GM10847 (cell line): ENCODE data around the gene SYT1.

Source experiments
- POLR2A ChIP-seq: IDR thresholded peaks from 2 replicates; pipeline ENCODE4 v1.6.1; 2011; ENCODE audit not compliant: insufficient read length; ENCODE audit errors: extremely low read depth

Gene SYT1

DNA sequence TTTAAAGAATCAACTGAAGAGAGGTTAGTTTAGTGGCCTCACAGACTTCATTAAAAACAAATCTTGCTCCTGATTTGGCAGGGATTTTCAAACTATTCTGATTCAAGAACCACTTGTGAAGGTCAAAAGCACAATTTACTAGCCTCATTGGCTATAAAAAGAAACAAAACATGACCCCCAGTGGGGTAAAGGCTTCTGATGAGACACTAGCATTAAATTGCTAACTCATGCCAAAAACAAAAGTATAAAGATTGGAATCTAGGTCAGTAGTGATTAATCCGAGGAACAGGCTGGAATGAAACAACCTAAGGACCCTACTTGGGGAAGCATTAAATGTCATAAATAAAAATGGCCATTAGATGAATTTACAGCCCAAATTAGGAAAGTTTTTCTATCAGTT, 513.9 kb downstream of the SYT1 start:
- no peak for TF ChIP-seq POLR2A

DNA sequence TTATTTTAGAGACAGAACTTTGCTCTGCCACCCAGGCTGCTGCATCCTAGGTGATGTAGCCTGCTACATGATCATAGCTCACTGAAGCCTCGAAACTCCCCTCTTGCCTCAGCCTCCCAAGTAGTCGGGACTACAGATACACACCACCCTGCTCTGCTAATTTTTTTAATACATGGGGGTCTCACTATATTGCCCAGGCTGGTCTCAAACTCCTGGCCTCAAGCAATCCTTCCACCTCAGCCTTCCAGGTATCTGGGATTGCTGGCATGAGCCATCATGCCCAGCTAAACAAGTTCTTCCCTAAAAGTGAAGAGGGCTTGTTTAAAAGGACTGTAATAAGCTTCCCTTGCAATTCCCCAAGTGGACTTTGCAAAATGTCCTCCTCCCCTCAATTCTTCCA, 515.8 kb downstream of the SYT1 start:
- TF ChIP-seq POLR2A: no peak

DNA sequence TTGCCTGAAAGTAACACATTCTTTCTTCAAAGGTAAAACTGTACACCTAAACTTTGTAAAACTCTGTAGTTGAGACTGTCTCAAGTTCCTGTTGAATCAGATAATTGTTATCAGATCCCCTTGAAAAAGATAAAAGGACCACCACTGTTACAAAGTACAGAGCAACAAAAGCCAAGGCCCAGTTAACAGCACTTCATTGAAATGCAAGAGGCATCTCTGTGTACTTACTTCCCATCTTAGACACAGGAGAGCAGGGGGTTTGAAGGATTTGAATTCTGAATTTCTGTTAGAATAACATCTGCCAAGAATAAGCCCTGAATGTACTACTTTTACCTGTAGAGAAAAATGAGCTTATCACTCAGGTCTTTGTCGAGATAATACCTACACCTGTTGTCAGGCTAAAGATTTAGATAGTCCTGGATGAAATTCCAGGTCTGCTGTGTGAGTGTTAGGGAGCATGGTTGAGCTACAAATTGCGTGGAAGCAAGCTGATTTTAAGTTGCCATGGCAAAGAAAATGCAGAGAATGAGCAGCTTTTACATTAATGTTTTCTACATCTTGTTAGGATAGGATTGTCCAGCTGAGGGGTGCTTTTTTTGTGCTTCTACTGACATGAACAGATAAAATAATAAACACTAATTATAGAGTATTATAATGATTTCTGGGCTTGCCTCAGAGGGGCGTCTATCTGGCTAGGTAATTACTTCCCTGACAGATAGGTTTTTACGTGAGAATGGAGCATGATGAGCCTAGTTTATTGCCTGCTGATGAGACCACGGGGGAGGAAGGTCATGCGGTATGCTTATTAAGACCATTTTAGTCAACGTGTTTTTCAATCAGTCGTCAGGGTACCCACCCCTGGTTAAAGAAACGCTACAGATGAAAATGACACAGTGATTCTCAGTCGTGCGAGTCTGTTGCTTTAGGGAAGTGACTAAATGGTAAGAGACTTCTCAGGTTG, 517.0 kb downstream of the SYT1 start:
- TF ChIP-seq POLR2A: no peak

DNA sequence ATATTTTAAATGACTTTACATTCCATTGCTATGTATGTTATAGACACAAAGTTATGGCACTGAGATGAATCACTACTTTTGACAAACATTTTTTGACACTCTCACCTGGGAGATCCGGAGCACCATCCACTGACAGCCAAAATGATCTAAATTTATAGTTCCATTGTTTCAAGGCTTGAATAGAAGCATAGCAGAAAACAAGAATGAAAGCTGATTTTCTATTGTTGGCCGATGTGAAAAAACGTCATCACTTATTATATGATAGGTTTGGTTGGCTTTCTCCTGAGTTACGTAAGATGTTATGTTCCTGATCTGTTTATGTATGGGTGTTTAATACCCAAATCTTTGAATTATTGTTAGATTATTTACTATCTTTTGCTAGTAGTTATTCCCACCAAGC, 520.0 kb downstream of the SYT1 start:
- no peak for TF ChIP-seq POLR2A

DNA sequence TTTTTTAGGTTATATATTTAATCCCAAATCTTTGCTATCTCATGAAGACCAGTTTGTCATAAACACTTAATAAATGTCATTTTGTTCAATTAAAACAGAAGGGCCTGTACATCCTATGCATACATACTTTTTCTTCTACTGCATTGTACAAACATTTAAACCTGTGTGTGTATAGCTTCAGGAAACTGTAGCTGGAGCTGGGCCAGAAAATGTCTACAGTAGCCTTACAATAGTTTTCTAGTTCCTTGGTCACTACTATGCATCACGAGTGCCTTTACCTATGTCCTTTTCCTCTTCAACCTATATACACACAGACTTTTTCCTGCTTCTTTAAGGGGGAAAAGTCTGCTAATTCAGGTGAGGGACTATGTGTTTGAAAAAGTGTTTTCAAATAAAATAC, 523.4 kb downstream of the SYT1 start:
- TF ChIP-seq POLR2A: no peak

DNA sequence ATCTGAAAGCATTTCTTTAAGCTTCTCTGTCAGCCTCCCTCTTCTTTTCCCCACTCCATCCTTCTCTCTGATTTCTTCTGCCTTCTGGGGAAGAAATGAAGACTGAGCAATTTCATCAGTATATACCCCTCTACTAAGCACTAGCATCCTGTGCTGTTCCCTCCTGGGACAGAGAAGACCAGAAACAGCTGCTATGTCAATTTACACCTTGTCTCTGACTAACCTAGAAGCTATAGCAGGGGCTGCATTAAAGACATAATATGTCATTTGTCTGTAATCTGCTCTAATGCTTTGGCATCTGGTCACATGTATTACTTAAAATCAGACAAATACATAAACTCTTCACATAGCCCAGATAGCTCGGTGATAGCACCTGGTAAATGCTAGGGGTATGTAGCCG, 529.3 kb downstream of the SYT1 start:
- TF ChIP-seq POLR2A: no peak

DNA sequence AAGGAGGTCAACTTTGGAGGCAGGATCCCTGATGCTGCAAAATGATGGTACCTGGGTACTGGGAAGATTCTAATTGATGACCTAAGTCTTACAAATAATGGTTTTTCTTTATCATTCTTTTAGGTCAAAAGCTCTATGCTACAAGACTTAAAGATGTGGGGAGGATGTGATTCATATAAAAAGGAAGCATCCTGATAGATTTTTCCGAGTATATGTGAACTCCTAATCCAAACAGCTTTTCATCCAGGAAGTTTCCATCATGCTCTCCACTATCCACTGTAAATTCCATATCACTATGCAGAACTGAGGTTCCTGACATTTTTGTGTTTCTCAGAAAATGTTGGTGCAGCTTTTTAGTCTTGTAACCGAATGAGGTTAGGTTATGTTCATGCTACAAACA, 533.0 kb downstream of the SYT1 start:
- TF ChIP-seq POLR2A: no peak

DNA sequence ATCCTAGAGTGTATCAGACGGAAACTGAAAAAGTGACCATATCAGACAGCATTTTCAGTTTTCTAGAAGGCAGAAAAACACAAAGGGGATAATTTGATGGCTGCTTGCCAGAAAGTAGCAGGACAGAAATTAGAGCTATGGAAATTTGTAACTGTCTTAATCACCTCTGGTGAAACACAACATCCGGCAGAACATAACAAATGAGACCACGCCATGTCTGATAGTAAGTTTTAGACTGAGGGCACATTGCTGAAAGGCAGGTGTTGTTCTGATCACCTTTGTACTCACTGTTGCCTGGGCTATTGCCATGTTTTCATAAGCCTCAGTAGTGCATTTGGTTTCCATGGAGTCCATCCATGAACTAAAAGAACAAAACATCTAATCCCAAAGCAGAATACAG, 535.9 kb downstream of the SYT1 start:
- no peak for TF ChIP-seq POLR2A

DNA sequence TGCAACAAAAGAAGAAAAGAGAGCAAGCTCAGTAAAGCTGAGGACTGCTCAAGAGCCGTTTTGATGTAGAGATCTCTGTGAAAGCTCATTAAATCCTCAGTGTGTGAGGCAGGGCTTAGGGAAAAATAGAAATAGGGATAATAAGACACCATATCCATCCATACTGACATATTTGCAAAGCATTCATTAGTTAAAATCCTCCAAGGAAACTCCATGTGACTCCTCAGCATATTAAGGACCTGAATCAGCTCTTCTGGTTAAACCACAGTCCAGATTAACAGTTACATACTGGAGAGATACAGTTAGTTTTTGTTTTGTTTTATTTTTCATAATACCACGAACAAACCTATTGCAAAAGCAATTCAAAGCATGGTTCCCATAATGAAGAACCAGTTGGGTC, 538.0 kb downstream of the SYT1 start:
- no peak for TF ChIP-seq POLR2A

DNA sequence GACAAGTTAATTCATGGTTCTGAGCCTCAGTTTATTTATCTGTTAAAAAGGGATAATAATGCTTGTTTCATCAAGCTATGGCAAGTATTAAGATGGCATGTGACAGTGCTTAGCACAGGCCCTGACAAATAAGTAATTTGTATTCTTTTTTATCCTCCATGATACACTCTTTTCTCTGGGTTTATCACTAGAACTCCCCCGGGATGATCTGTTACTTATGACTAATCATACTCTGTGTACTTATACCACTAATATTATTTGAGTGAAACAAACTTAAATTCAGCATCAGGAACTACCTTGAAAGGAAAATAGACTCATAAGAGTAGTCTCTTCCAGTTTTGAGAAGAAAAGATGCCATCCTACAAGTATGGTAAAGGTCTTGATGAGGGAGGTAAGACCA, 542.4 kb downstream of the SYT1 start:
- TF ChIP-seq POLR2A: no peak

DNA sequence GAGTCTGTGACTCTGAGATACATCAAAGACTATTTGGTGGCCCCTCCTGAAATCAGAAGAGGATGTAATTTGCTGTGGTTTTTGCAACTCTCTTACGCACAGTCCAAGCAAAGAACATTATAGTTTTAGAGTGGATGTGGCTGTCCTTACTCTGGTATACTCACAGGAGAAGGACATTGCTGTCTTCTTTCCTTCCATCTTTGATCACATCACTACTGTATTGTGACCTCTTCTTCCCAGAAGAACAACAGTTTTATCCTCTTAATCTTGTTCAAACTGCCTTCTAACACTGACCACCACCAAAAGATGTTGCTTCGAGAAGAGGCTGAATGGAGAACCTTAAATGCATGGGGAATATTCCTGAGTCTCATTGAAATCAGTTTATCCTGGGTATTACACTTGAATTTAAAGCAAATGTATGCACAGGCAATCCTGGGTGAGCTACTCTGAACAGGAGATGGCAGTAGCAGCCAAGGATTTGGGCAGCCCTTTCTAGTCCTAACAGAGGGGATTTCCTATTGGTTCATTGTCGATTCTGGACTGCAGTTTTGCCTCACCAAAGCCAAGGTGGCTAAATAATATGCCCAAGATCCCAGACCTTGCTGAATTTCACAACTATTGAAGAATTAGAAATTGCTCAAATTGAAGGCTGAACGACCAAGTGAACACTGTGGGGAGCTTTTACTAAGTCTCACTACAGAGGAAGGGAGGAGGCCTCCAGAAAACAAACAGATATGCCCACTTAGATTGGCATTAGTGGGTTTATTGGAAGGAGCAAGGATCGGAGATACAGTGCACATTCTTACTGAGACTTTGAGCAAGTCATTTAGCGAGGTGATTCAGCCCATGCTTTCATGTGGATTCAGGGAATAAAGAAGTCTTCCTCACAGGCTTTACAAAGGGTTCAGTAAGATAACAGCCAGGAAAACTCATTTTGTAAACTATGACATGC, 543.4 kb downstream of the SYT1 start:
- TF ChIP-seq POLR2A: no peak

DNA sequence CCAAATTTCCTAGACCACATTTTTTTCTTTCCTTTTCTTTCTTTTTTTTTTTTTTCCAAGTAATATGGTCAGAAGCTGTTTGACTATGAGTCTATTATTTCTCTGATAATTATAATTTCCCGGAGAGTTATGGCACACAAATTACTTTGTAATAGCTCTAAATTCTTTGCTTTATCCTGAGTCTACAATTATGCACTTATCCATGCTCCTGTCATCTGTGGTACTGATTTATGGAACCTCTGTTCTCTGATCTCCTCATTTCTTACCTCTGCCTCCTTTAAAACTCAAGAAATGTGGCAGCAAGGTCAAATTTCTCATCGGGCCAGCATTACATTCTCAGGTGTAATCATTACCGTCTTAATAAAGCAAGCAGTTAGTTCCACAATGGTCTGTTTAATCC, 544.1 kb downstream of the SYT1 start:
- no peak for TF ChIP-seq POLR2A

DNA sequence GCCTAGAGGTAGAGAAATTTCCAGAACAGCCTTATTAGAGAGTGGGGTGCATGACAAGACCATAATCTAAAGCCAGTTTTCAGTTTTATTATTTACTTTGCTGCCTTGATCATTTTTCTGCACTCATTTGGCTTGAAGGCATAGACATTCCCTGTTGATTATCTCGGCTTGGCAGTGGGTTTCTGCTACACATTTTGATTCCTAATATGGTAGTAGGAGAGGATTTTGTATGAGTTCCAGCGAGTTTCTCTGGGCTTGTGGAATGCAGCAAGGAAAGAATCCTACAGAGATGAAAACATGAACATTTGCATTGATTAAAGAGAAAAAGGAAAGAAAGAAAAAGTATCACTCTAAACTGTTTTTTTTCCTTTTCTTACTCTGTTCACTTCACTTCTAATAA, 545.0 kb downstream of the SYT1 start:
- TF ChIP-seq POLR2A: no peak

DNA sequence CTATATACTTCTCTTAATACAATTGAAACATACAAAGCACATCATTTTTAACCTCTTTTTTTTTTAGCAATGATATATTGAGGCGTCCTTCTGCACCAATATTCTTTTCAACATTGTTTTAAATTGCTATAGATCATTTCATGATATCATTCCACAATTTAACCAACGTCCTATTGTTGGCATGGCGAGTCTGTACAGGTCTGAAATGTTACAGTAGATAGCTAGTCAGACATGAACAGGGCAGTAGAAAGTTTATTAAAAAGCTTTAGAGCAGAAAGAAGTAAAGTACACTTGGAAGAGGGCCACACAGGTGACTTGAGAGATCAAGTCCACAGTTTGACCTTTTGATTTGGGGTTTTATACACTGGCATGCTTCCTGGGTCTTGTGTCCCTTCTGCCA, 547.2 kb downstream of the SYT1 start:
- no peak for TF ChIP-seq POLR2A

DNA sequence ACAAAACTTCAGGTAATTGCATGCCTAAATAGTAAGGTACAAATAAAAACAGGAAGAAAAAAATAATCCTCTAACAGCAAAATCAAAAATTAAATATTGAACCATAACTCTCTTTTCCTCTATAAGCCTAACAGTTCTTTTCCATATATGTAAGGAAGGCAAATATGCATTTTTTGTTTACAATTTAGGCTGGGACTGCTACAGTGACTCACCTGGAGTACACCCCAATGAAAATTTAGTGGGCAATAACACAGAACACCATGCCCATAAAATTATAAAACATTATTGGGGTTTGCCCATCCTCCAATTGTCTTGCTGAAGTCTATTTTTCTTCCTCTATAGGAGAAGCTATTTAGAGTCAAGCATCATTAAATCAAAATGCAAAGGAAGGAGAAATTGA, 549.2 kb downstream of the SYT1 start:
- TF ChIP-seq POLR2A: no peak

DNA sequence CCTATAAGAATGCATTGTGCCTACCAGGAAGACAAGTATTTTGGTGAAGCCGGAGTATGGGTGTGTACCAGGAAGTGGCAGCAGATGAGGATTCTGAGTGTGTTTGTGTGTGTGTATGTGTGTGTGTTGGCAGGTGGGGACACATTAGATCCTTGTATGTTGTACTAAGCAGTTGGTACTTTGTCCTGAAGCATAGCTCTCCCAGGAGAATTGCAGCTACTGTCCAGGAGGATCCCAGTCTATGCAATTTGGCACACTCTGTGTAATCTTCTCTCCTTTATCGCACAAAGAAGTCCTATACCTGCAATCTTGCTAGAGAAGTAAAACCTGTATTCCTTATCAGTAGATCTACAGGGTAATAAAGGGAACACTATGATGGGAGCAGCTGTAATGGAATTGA, 549.7 kb downstream of the SYT1 start:
- no peak for TF ChIP-seq POLR2A
